Aorta (tissue), 5 donors: ENCODE measurements around the gene EFHB. TPM values are rescaled to one million over a fixed set of nuclear protein-coding genes. Genes with fewer than 3 reads are reported as not detected.
"Not testable (repeated sequence)": the region's sequence is repeated elsewhere in the genome, so short reads cannot be mapped to it uniquely, and the experiment has no call there.

ENCODE experiments used
- ATAC-seq: fragments of 200-7000 bp; cut with Tn5 transposase; one replicate; pipeline ENCODE4 v1.9.1; 2022; ENCODE audit warnings: moderate library complexity; ENCODE audit not compliant: low FRiP score
- DNase-seq, 2 donors: peaks; one replicate each; pipeline ENCODE4 v3.0.0-alpha.2; 2020
- H3K27ac ChIP-seq, 2 donors: one replicate each; pipeline ENCODE4 v1.5.1; 2013; ENCODE audit warnings: low read length in 2 of 2, mild to moderate bottlenecking in 2 of 2, moderate library complexity in 2 of 2, control low read depth in 1 of 2, inconsistent platforms in 1 of 2, low read depth in 1 of 2
- H3K27me3 ChIP-seq, 2 donors: one replicate each; pipeline ENCODE4 v1.6.1; 2013; ENCODE audit warnings: control low read depth in 1 of 2, low read length in 1 of 2, mild to moderate bottlenecking in 1 of 2, moderate library complexity in 1 of 2; ENCODE audit not compliant: insufficient read depth in 2 of 2, control insufficient read depth in 1 of 2
- H3K36me3 ChIP-seq, 2 donors: one replicate each; pipeline ENCODE4 v1.6.1; 2013; ENCODE audit warnings: control low read depth in 1 of 2, low read length in 1 of 2, mild to moderate bottlenecking in 1 of 2; ENCODE audit not compliant: insufficient read depth in 2 of 2, control insufficient read depth in 1 of 2
- H3K4me1 ChIP-seq, 2 donors: one replicate each; pipeline ENCODE4 v1.6.1; 2013; ENCODE audit warnings: low read length in 2 of 2, control low read depth in 1 of 2, mild to moderate bottlenecking in 1 of 2, moderate library complexity in 1 of 2; ENCODE audit not compliant: insufficient read depth in 2 of 2, control insufficient read depth in 1 of 2
- H3K4me3 ChIP-seq, 2 donors: one replicate each; pipeline ENCODE4 v1.5.1; 2013; ENCODE audit warnings: low read length in 2 of 2, control low read depth in 1 of 2, mild to moderate bottlenecking in 1 of 2
- H3K9me3 ChIP-seq: one replicate; pipeline ENCODE4 v1.6.1; 2013; ENCODE audit warnings: mild to moderate bottlenecking, low read length; ENCODE audit not compliant: control insufficient read depth
- WGBS, 2 donors: extraction: QIAGEN DNeasy Blood & Tissue Kit; methylation state at CpG; one replicate each; pipeline ENCODE4 v1.1.7; 2013; 5-methylcytosine and 5-hydroxymethylcytosine counted together
- intact Hi-C, 2 donors: fragments of 100-400 bp; cut with DNase I; formaldehyde crosslinking; loops; one replicate each; pipeline versions ENCODE4 v1.14.2 to v1.15.0; 2022
- polyA plus RNA-seq, 2 donors: library from polyadenylated mRNA; stranded (reverse); fragments of 200-250 nt; gene quantifications; one replicate each; pipeline ENCODE4 v1.2.3, GENCODE V29; 2013
- total RNA-seq, 2 donors: library from RNA; stranded (reverse); fragmentation: NEBNext Ultra II Directional; extraction: Animal tissue kit (Norgen Biotek cat#: 25700); gene quantifications; one replicate each; pipeline ENCODE4 v1.2.1, GENCODE V29; 2021
- donor health status: healthy with polysubstance abuse.
- donor health status: Bipolar disorder and iron deficiency.
- donor health status: DM: no; HTN: no; CAD: no.
- donor health status: DM: no; HTN: no; CAD: no.
- donor health status: DM: yes; HTN: yes; CAD: no.

Gene EFHB
- total and polyA plus RNA-seq, 4 donors: 0.81 to 3.0 (median 1.1) TPM; not detected in 1

GRCh38 chr3:19886404-19886803, 47.6 kb downstream of the EFHB start:
- intact Hi-C loops: loop anchor here in 1 of 2 donors (10.0 kb wide), 1 partner anchor 158 kb away; the partner anchor contains the start of gene KAT2B
- no peak for ATAC-seq
- no peaks in the 10 kb centered on the region for H3K27me3 ChIP-seq

GRCh38 chr3:19885468-19885867, 48.5 kb downstream of the EFHB start:
- WGBS, 2 donors: 49 to 56% methylated on average over 5 of the region's 5 CpGs
- Histone ChIP-seq H3K27me3 (no peaks in the 10 kb centered on the region), H3K9me3 (no peaks in the 10 kb centered on the region), H3K4me3 (no peak overlapping the region), H3K4me1 (peaks cover 0 to 2% of the 10 kb centered on the region in 2 donors), H3K36me3 (no peaks in the 10 kb centered on the region), H3K27ac (no peak overlapping the region)
- intact Hi-C loops: loop anchor here in 1 of 2 donors (10.0 kb wide), 1 partner anchor 159 kb away; the partner anchor contains the start of gene KAT2B
- DNase-seq (no peak), ATAC-seq (no peak)

More at GRCh38 chr3:19886404-19886803, 47.6 kb downstream of the EFHB start:
- no peaks in the 10 kb centered on the region for H3K36me3 ChIP-seq
- no peak for DNase-seq
- no peak overlapping the region for H3K4me3 ChIP-seq
- no peak overlapping the region for H3K27ac ChIP-seq
- H3K4me1 ChIP-seq: peaks cover 0 to 2% of the 10 kb centered on the region in 2 donors
- no peaks in the 10 kb centered on the region for H3K9me3 ChIP-seq

GRCh38 chr3:19881852-19882251, 52.2 kb downstream of the EFHB start:
- H3K27ac ChIP-seq: no peak overlapping the region
- no peak overlapping the region for H3K4me3 ChIP-seq
- peaks cover 0 to 2% of the 10 kb centered on the region in 2 donors for H3K4me1 ChIP-seq
- DNase-seq (no peak), ATAC-seq (no peak)
- intact Hi-C loops: loop anchor here in 1 of 2 donors (10.0 kb wide), 1 partner anchor 163 kb away; the partner anchor contains the start of gene KAT2B
- no peaks in the 10 kb centered on the region for H3K36me3 ChIP-seq
- no peaks in the 10 kb centered on the region for H3K9me3 ChIP-seq
- H3K27me3 ChIP-seq: no peaks in the 10 kb centered on the region

GRCh38 chr3:19881036-19881435, 53.0 kb downstream of the EFHB start:
- Histone ChIP-seq H3K27me3 (no peaks in the 10 kb centered on the region), H3K4me1 (peaks cover 0 to 2% of the 10 kb centered on the region in 2 donors), H3K4me3 (no peak overlapping the region), H3K9me3 (no peaks in the 10 kb centered on the region), H3K36me3 (no peaks in the 10 kb centered on the region), H3K27ac (no peak overlapping the region)
- DNase-seq (no peak), ATAC-seq (no peak)
- intact Hi-C loops: loop anchor here in 1 of 2 donors (10.0 kb wide), 1 partner anchor 164 kb away; the partner anchor contains the start of gene KAT2B

GRCh38 chr3:19877656-19878055, 56.4 kb downstream of the EFHB start:
- Histone ChIP-seq H3K36me3 (no peaks in the 10 kb centered on the region), H3K4me1 (peaks cover 0 to 2% of the 10 kb centered on the region in 2 donors), H3K27ac (no peak overlapping the region), H3K27me3 (no peaks in the 10 kb centered on the region), H3K4me3 (no peak overlapping the region), H3K9me3 (no peaks in the 10 kb centered on the region)
- DNase-seq (no peak), ATAC-seq (no peak)
- intact Hi-C loops: no loop called here
- WGBS, 2 donors: 78 to 81% methylated on average over 3 of the region's 3 CpGs

GRCh38 chr3:19866751-19867347, 67.2 kb downstream of the EFHB start:
- no peak for DNase-seq
- WGBS, 2 donors: 3 to 7% methylated on average over 7 of the region's 7 CpGs
- H3K9me3 ChIP-seq: no peaks in the 10 kb centered on the region
- H3K27me3 ChIP-seq: no peaks in the 10 kb centered on the region
- H3K36me3 ChIP-seq: no peaks in the 10 kb centered on the region
- H3K4me1 ChIP-seq: no peaks in the 10 kb centered on the region
- no peak overlapping the region for H3K4me3 ChIP-seq
- H3K27ac ChIP-seq: no peak overlapping the region
- intact Hi-C loops: loop anchor here (2.0 to 10.0 kb wide), 4 partner anchors 322 to 800 kb away; no protein-coding TSS in a partner anchor
- peak; percentile 83 for ATAC-seq

- H3K4me1 ChIP-seq, H3K27me3 ChIP-seq, intact Hi-C loops, H3K27ac ChIP-seq, H3K9me3 ChIP-seq, DNase-seq, H3K4me3 ChIP-seq, H3K36me3 ChIP-seq, ATAC-seq: not testable (repeated sequence)
- WGBS, 2 donors: 73 to 77% methylated on average over 13 of the region's 13 CpGs
Measured at GRCh38 chr3:19855318-19855717, 78.7 kb downstream of the EFHB start.

GRCh38 chr3:19846609-19847008, 87.4 kb downstream of the EFHB start:
- ATAC-seq, H3K4me3 ChIP-seq, H3K4me1 ChIP-seq, H3K36me3 ChIP-seq, DNase-seq, H3K27ac ChIP-seq, H3K9me3 ChIP-seq, H3K27me3 ChIP-seq, intact Hi-C loops: not testable (repeated sequence)
- 80 to 83% methylated on average over 7 of the region's 7 CpGs for WGBS, 2 donors
